DMS79 (cell line): ENCODE measurements around the gene LYPD4.

ENCODE experiments used
- DNase-seq: peaks from one replicate; lab custom pipeline; 2025; lab: John Stamatoyannopoulos, UW

LYPD4 gene

GRCh38 chr19:41850381-41850780, 5.9 kb upstream of the LYPD4 start:
- no peak for DNase-seq

- DNase-seq = no peak
Observed at GRCh38 chr19:41849067-41849466, 4.6 kb upstream of the LYPD4 start.

- DNase-seq = no peak
Observed at GRCh38 chr19:41848666-41849065, 4.2 kb upstream of the LYPD4 start.

- DNase-seq = no peak
Observed at GRCh38 chr19:41847351-41848105, 3.0 kb upstream of the LYPD4 start.

GRCh38 chr19:41845051-41845590, 638 bp upstream of the LYPD4 start:
- DNase-seq = no peak

- DNase-seq = no peak
Observed at GRCh38 chr19:41845001-41845050, 343 bp upstream of the LYPD4 start, which contains the start of gene DMRTC2. Gene DMRTC2 (plus strand): TSS chr19:41845042. CDS start chr19:41847429, 2,387 bp downstream.

GRCh38 chr19:41843371-41843770, 1.1 kb downstream of the LYPD4 start:
- DNase-seq = no peak

- DNase-seq = no peak
Observed at GRCh38 chr19:41839211-41839610, 5.3 kb downstream of the LYPD4 start.

- DNase-seq = no peak
Observed at GRCh38 chr19:41837981-41838708, 6.3 kb downstream of the LYPD4 start.

- DNase-seq = peak; percentile 63
Observed at GRCh38 chr19:41821003-41821735, 23.3 kb downstream of the LYPD4 start.

- no peak for DNase-seq
Observed at GRCh38 chr19:41816761-41817160, 27.7 kb downstream of the LYPD4 start.

GRCh38 chr19:41815301-41815700, 29.2 kb downstream of the LYPD4 start:
- no peak for DNase-seq

GRCh38 chr19:41813911-41814310, 30.6 kb downstream of the LYPD4 start:
- DNase-seq = no peak

GRCh38 chr19:41811981-41812380, 32.5 kb downstream of the LYPD4 start:
- DNase-seq = no peak

- no peak for DNase-seq
Observed at GRCh38 chr19:41811036-41811435, 33.4 kb downstream of the LYPD4 start.

GRCh38 chr19:41810301-41810700, 34.2 kb downstream of the LYPD4 start:
- DNase-seq = no peak

GRCh38 chr19:41808663-41809566, 35.6 kb downstream of the LYPD4 start:
- no peak for DNase-seq

- no peak for DNase-seq
Observed at GRCh38 chr19:41807176-41807575, 37.3 kb downstream of the LYPD4 start.

GRCh38 chr19:41804336-41804735, 40.1 kb downstream of the LYPD4 start:
- DNase-seq = no peak

GRCh38 chr19:41802770-41803169, 41.7 kb downstream of the LYPD4 start:
- DNase-seq = no peak

GRCh38 chr19:41801792-41802211, 42.7 kb downstream of the LYPD4 start:
- no peak for DNase-seq

GRCh38 chr19:41801031-41801430, 43.5 kb downstream of the LYPD4 start:
- DNase-seq = no peak
